HG03108 (cell line): ENCODE measurements around the gene IL3RA.
"Not testable (repeated sequence)": the region's sequence is repeated elsewhere in the genome, so short reads cannot be mapped to it uniquely, and the experiment has no call there.

Experiments
- ATAC-seq: cut with Tn5 transposase; IDR thresholded peaks from one replicate; pipeline ENCODE4 v1.9.1; 2021; ENCODE audit warnings: moderate library complexity; ENCODE audit not compliant: unreplicated experiment

Gene IL3RA

GRCh38 chrX:1336331-1336943 lies at the start of gene IL3RA:
Gene IL3RA (plus strand): TSS chrX:1336785. CDS start chrX:1341766, 4,981 bp downstream.
- peak; percentile 64 for ATAC-seq

- no peak for ATAC-seq
These were observed 47.0 kb upstream of the IL3RA start for GRCh38 chrX:1289535-1289934.

DNA sequence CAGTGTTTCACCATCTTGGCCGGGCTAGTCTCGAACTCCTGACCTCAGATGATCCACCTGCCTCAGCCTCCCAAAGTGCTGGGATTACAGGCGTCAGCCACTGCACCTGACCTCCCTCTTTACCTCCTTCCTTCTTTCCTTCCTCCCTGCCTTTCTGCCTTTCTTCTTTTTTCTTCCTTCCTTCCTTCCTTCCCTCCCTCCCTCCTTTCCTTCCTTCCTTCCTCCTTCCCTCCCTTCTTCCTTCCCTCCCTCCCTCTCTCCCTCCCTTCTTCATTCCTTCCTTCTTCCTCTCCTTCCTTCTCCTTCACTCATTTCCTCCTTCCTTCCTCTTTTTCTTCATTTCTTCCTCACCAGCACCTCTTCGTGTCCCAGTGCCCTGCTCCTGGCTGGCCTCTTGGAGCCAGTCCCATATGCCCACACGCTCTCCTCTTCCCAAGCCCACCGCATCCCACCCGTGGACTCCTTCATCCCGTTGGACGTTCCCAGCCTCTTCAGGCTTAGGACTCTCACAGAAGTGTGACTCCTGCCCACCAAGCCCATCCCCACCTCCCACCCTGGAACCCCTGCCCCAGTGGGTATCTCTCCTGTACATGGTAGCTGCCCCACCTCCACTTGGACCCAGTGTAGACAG lies 45.4 kb upstream of the IL3RA start:
- ATAC-seq: no peak

DNA sequence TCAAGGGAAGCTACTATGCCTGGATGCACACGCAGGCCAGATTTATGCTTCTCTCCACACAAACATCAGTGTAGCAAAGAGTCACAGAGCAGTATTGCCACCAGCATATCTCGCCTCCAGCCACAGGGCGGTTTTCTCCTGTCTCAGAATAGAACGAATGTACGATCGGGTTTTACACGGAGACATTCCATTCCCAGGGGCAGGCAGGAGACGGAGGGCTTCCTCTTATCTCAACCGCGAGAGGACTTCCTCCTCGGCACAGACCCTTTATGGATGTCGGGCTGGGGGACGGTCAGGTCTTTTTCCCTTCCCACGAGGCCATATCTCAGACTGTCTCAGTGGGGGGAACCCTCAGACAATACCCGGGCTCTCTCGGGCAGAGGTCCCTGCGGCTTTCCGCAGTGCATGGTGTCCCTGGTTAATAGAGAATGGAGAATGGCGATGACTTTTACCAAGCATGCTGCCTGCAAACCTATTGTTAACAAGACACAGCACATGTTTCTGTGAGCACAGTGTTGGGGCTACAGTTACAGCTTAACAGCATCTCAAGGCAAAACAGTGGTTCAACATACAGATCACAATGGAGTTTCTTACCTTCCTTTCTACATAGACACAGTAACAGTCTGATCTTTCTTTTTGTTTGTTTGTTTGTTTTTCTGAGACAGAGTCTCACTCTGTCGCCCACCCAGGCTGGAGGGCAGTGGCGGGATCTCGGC lies 43.9 kb upstream of the IL3RA start:
- ATAC-seq: no peak

DNA sequence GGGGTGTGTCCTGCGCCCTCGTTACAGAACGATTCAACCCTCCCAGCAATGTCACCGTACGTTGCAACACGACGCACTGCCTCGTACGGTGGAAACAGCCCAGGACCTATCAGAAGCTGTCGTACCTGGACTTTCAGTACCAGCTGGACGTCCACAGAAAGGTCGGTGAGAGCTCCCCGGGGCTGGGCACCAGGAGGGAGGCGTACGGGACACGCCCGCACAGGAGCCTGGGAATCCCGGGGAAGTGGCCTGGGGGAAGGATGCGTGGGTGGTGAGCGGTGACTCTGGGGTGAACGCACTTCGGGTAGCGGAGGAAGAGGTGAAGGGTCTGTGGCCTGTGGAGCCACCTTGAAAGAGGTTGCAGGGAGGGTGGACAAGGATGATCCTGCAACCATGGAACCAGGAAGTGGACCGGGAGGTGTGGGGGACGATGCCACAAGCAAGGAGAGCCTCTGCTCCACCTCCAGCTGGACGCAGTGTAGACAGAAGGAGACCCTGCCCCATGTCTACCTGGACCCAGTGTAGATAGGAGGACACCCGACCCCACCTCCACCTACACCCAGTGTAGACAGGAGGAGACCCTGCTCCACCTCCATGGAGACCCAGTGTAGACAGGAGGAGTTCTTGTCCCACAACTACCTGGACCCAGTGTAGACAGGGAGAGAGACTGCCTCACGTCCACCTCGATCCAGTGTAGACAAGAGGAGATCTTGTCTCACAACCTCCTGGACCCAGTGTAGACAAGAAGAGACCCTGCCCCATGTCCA lies 42.1 kb upstream of the IL3RA start:
- no peak for ATAC-seq

GRCh38 chrX:1295550-1295949 lies 41.0 kb upstream of the IL3RA start:
- ATAC-seq: no peak

GRCh38 chrX:1297591-1297990 lies 39.0 kb upstream of the IL3RA start:
- ATAC-seq: not testable (repeated sequence)

DNA sequence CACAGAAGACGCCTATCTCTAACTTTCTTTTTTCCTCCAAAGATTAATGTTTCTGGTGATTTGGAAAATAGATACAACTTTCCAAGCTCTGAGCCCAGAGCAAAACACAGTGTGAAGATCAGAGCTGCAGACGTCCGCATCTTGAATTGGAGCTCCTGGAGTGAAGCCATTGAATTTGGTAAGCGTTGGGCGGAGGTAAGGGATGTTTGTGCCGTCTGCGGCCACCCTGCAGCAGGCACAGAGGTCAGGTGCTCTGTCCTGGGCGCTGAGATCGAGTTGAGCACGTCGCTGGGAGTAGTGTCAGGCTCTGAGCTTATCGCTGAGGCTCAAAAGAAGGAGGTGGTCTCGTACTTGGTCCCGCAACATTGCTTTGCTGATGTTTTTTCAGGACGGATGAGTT lies 36.1 kb upstream of the IL3RA start:
- ATAC-seq: no peak

GRCh38 chrX:1305411-1305810 lies 31.2 kb upstream of the IL3RA start:
- no peak for ATAC-seq

DNA sequence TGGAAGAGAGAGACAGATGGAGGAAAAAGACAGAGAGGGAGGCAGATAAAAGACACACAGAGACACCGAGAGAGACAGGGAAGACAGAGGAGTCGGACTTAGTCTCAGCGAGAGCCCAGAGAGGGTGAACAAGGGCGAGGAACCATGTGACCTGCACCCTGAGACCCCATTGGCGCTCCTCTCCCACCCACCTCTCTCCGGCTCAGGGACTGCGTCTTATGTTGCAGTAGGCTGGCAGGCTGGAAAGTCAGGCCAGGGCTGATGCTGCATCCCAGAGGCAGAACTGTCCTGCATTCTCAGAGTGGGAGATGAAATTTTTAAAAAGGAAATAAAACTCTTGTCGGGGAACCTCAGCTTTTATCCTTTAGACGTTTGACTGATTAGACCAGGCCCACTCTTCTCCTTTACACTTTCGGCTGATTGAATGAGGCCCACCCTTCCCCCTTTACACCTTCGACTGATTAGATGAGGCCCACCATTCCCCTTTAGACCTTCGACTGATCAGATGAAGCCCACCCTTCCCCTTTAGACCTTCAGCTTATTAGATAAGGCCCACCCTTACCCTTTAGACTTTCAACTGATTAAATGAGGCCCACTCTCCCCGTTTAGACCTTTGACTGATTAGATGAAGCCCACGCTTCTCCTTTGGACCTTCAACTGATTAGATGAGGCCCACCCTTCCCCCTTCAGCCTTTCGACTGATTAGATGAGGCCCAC lies 29.5 kb upstream of the IL3RA start:
- ATAC-seq: no peak

GRCh38 chrX:1307626-1308340 lies 28.8 kb upstream of the IL3RA start:
- ATAC-seq: no peak

DNA sequence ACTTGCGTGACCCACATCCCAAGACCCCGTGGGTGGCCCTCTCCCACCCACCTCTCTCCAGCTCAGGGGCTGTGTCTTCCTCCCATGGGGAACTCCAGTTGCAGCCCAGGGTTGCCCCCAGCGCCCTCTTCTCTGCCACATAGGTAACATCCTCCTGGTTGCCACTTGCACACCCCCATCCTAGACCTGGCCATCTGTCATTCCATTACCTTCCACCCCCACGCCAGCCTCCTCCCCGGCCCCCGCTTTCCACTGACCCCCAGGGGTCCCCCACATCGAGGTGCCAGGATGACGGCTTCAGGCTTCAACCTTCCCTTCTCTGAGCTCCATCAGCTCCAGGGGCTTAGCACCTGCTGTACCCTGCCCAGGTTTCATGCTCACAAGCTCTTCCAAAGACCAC lies 28.1 kb upstream of the IL3RA start:
- ATAC-seq: no peak

DNA sequence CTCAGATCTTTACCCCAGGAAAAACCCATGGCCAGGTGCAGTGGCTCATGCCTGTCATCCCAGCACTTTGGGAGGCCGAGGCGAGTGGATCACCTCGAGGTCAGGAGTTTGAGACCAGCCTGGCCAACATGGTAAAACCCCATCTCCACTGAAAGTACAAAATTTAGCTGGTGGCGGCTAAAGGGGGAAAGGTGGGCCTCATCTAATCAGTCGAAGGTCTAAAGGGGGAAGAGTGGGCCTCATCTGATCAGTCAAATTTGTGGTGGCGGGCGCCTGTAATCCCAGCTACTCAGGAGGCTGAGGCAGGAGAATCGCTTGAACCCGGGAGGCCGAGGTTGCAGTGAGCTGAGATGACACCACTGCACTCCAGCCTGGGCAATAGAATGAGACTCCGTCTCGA lies 27.7 kb upstream of the IL3RA start:
- not testable (repeated sequence) for ATAC-seq

DNA sequence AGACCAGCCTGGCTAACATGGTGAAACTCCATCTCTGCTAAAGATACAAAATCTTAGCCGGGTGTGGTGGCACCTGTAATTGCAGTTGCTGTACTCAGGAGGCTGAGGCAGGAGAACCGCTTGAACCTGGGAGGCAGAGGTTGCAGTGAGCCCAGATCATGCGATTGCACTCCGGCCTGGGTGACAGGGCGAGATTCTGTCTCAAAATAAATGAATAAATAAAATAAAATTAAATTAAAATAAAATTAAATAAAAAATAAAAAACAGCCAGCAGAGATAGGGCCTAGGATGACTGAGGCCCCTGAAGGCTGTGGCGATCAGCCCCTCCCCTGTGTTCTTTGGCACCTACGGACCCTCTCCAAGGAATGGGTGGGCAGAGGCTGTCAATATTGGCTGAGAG lies 22.8 kb upstream of the IL3RA start:
- ATAC-seq: no peak

GRCh38 chrX:1316527-1316926 lies 20.1 kb upstream of the IL3RA start:
- ATAC-seq: no peak

GRCh38 chrX:1321674-1322073 lies 14.9 kb upstream of the IL3RA start:
- ATAC-seq: no peak

DNA sequence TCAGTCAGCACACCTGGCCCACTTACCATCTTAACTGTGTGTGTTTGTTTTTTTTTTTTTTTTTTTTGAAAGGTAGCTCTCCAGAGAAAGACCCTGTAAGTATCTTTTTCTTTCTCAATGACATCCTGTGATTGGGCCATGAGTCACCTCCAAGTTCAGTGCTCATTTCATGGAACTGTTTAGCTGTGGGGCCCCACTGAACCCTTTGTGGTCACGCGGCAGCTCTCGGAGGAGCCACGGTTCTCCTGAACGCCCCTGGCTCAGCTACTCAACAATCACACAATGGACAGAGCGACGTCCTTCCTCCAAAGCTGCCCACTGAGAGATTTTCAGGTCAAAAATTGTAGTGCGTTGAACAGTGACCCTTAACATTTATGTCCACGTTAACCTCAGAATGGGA lies 14.2 kb upstream of the IL3RA start:
- no peak for ATAC-seq

- ATAC-seq: peak; percentile 75
These were observed 13.3 kb upstream of the IL3RA start for GRCh38 chrX:1323315-1323714.

- ATAC-seq: no peak
These were observed 11.0 kb upstream of the IL3RA start for GRCh38 chrX:1325515-1326116.
